Sigmoid colon (tissue), 7 donors: ENCODE results near the gene CFAP300. TPM values are rescaled to one million over a fixed set of nuclear protein-coding genes. Genes with fewer than 3 reads are reported as not detected.
A peak's percentile ranks its signal among the peaks of the same experiment; 100 is the strongest.

Experiments
- DNase-seq: peaks from one replicate; pipeline ENCODE4 v3.0.0-alpha.2; 2019
- H3K27ac ChIP-seq, 4 donors: fragments of 200-600 bp; sonication (generic); one replicate each; pipeline ENCODE4 v1.5.1; 2016 to 2019; ENCODE audit warnings: mild to moderate bottlenecking in 1 of 4
- H3K27me3 ChIP-seq, 3 donors: fragments of 200-600 bp; sonication (generic); one replicate each; pipeline ENCODE4 v1.5.1; 2019; ENCODE audit warnings: mild to moderate bottlenecking in 1 of 3
- H3K36me3 ChIP-seq, 4 donors: fragments of 200-600 bp; sonication (generic); one replicate each; pipeline ENCODE4 v1.5.1; 2016 to 2019
- H3K4me1 ChIP-seq, 4 donors: fragments of 200-600 bp; sonication (generic); one replicate each; pipeline ENCODE4 v1.5.1; 2017 to 2019
- H3K4me3 ChIP-seq, 4 donors: fragments of 200-600 bp; sonication (generic); one replicate each; pipeline ENCODE4 v1.5.1; 2017 to 2019; ENCODE audit warnings: mild to moderate bottlenecking in 2 of 4, moderate library complexity in 1 of 4
- H3K9me3 ChIP-seq, 4 donors: fragments of 200-600 bp in 3 of 4; sonication (generic) in 3 of 4; one replicate each; pipeline versions ENCODE4 v1.5.1 to v1.6.1; 2013 to 2019
- EP300 ChIP-seq, 4 donors: sonication (generic); formaldehyde crosslinking; IDR thresholded peaks; one replicate each; pipeline ENCODE4 v1.6.1; 2017; ENCODE audit warnings: antibody characterized with exemption in 4 of 4
- POLR2A ChIP-seq, 2 donors: fragments of 450-650 bp; IDR thresholded peaks; one replicate each; pipeline ENCODE4 v1.6.1; 2016; ENCODE audit warnings: antibody characterized with exemption in 2 of 2, mild to moderate bottlenecking in 2 of 2, moderate library complexity in 2 of 2
- POLR2AphosphoS5 ChIP-seq, 4 donors: sonication (generic); formaldehyde crosslinking; IDR thresholded peaks; one replicate each; pipeline ENCODE4 v1.6.1; 2017; ENCODE audit warnings: antibody characterized with exemption in 4 of 4
- WGBS, 2 donors: extraction: QIAGEN DNeasy Blood & Tissue Kit; methylation state at CpG; one replicate each; pipeline ENCODE4 v1.1.7; 2013; 5-methylcytosine and 5-hydroxymethylcytosine counted together
- intact Hi-C: fragments of 100-400 bp; cut with DNase I; formaldehyde crosslinking; loops from one replicate; pipeline ENCODE4 v1.15.1; 2023
- polyA plus RNA-seq, 3 donors: library from polyadenylated mRNA; stranded (reverse); fragments of 200-250 nt; gene quantifications; one replicate each; pipeline ENCODE4 v1.2.3, GENCODE V29; 2013
- total RNA-seq, 4 donors: library from RNA; depleted of rRNA; stranded (reverse); fragments of >200 nt; gene quantifications; one replicate each; pipeline ENCODE4 v1.1.0, GENCODE V29; 2016
- TF ChIP-seq, protein P1 (sequence below), 4 experiments: fragments of 450-650 bp in 3 of 4; fragments of 200-600 bp in 1 of 4; IDR thresholded peaks; one replicate each; pipeline ENCODE4 v1.5.1; 2016 to 2019; ENCODE audit warnings: antibody characterized with exemption in 4 of 4, mild to moderate bottlenecking in 3 of 4, moderate library complexity in 2 of 4
- donor health status: healthy with polysubstance abuse.
- donor health status: Bipolar disorder and iron deficiency.
- donor health status: healthy.

CFAP300 gene
- total and polyA plus RNA-seq, 7 donors = 0.76 to 15.0 (median 2.4) TPM; not detected in 1

- peak overlapping the region; percentile 96 to 99 (median 99) for H3K27ac ChIP-seq
- TF ChIP-seq POLR2AphosphoS5 (IDR thresholded peaks at IDR 0.05) = peak in 3 of 4 donors; percentile 29 to 56 (median 49)
- no peak for TF ChIP-seq EP300 (IDR thresholded peaks at IDR 0.05)
- H3K27me3 ChIP-seq = no peaks in the 10 kb centered on the region
- peak overlapping the region; percentile 86 to 98 (median 96) for H3K4me3 ChIP-seq
- H3K36me3 ChIP-seq = peaks cover 0 to 11% (median 0%) of the 10 kb centered on the region in 4 donors
- no peaks in the 10 kb centered on the region for H3K9me3 ChIP-seq
- 1 to 4% methylated on average over 20 of the region's 20 CpGs for WGBS, 2 donors
- H3K4me1 ChIP-seq = peaks cover 0 to 53% (median 31%) of the 10 kb centered on the region in 4 donors
- DNase-seq = peak; percentile 73
- intact Hi-C loops = loop anchor here (2.0 to 5.0 kb wide), 6 partner anchors 45 to 235 kb away; partner anchors contain the start of genes BIRC2, CEP126 and CFAP300
Measured at GRCh38 chr11:102111787-102112508, 64.7 kb downstream of the CFAP300 start.

DNA sequence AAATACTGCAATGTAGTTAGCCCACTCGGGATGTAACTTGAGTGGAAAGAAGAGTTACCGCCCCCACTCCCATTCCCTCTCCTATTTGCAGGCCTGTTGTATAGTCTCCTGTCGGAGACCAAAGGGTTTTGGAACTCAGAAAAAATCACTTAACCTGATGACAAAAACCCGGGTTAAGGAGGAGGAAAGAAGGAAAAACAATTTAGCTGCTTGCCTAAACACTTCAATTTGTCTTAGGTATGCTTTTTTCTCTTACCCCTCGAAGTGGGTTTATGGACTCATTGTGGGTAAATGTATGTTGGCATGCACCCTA is 65.2 kb downstream of the CFAP300 start:
- WGBS, 2 donors = 2 to 9% methylated on average over 5 of the region's 5 CpGs
- Histone ChIP-seq H3K9me3 (no peaks in the 10 kb centered on the region), H3K27me3 (no peaks in the 10 kb centered on the region), H3K4me1 (peaks cover 0 to 58% (median 35%) of the 10 kb centered on the region in 4 donors), H3K36me3 (peaks cover 0 to 11% (median 0%) of the 10 kb centered on the region in 4 donors), H3K4me3 (peak overlapping the region; percentile 86 to 98 (median 96)), H3K27ac (peak overlapping the region; percentile 96 to 99 (median 99))
- TF ChIP-seq EP300 (IDR thresholded peaks at IDR 0.05) = no peak
- TF ChIP-seq, protein P1, sequence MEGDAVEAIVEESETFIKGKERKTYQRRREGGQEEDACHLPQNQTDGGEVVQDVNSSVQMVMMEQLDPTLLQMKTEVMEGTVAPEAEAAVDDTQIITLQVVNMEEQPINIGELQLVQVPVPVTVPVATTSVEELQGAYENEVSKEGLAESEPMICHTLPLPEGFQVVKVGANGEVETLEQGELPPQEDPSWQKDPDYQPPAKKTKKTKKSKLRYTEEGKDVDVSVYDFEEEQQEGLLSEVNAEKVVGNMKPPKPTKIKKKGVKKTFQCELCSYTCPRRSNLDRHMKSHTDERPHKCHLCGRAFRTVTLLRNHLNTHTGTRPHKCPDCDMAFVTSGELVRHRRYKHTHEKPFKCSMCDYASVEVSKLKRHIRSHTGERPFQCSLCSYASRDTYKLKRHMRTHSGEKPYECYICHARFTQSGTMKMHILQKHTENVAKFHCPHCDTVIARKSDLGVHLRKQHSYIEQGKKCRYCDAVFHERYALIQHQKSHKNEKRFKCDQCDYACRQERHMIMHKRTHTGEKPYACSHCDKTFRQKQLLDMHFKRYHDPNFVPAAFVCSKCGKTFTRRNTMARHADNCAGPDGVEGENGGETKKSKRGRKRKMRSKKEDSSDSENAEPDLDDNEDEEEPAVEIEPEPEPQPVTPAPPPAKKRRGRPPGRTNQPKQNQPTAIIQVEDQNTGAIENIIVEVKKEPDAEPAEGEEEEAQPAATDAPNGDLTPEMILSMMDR (IDR thresholded peaks at IDR 0.05) = no peak
- no peak for TF ChIP-seq POLR2A (IDR thresholded peaks at IDR 0.05)
- no peak for TF ChIP-seq POLR2AphosphoS5 (IDR thresholded peaks at IDR 0.05)
- intact Hi-C loops = loop anchor here (2.0 to 5.0 kb wide), 4 partner anchors 45 to 168 kb away; partner anchors contain the start of gene CFAP300
- no peak for DNase-seq

- Histone ChIP-seq H3K27ac (no peak overlapping the region), H3K4me1 (peaks cover 0 to 70% (median 46%) of the 10 kb centered on the region in 4 donors), H3K9me3 (no peaks in the 10 kb centered on the region), H3K4me3 (no peak overlapping the region), H3K36me3 (peaks cover 0 to 11% (median 0%) of the 10 kb centered on the region in 4 donors), H3K27me3 (no peaks in the 10 kb centered on the region)
- DNase-seq = no peak
- no peak for TF ChIP-seq EP300 (IDR thresholded peaks at IDR 0.05)
- no peak for TF ChIP-seq POLR2AphosphoS5 (IDR thresholded peaks at IDR 0.05)
- no peak for TF ChIP-seq POLR2A (IDR thresholded peaks at IDR 0.05)
- TF ChIP-seq, protein P1 (IDR thresholded peaks at IDR 0.05) = no peak
- WGBS, 2 donors = 68 to 76% methylated on average over 4 of the region's 4 CpGs
- intact Hi-C loops = loop anchor here (5.0 kb wide), 3 partner anchors 43 to 98 kb away; partner anchors contain the start of gene CFAP300
Measured at GRCh38 chr11:102114032-102114431, 66.8 kb downstream of the CFAP300 start.

- Histone ChIP-seq H3K36me3 (peaks cover 0 to 11% (median 0%) of the 10 kb centered on the region in 4 donors), H3K27me3 (no peaks in the 10 kb centered on the region), H3K27ac (no peak overlapping the region), H3K4me1 (peaks cover 0 to 79% (median 50%) of the 10 kb centered on the region in 4 donors), H3K4me3 (no peak overlapping the region), H3K9me3 (no peaks in the 10 kb centered on the region)
- DNase-seq = no peak
- no peak for TF ChIP-seq POLR2A (IDR thresholded peaks at IDR 0.05)
- intact Hi-C loops = no loop called here
Measured at GRCh38 chr11:102115557-102115956, 68.3 kb downstream of the CFAP300 start.

DNA sequence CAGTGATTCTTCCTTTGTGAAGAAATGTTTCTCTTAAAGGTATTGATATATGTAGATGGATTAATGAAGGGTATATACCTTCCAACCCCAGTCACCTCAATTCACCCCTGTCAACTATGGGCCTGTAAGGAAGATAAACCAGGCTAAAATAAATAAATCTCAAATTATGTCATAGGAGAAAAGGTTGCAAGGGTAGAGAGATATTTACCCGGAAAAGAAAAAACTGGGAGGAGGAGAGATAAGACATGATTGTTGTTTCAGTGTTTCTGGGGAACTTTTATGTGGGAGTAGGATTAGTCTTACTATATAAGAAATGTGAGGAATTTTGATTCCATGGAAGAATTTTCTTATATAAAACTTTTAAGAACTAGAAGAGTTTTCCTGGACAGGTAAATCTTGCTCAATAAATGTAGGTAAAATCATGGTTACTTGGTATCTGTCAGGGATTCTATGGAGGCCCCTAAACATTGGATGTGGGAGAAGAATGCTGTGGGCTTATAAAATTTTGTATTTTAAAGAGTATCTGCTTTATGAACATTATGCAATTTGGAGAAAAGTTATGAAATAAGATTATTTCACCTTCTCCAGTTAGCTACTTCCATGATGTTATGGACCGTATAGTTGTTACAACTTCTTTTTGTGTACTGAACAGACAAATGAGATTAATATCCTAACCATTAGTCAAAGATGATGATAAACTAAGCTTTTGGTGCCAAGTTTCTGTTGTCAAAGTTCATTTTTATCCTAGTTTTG is 69.4 kb downstream of the CFAP300 start:
- Histone ChIP-seq H3K27ac (no peak overlapping the region), H3K36me3 (peaks cover 0 to 11% (median 0%) of the 10 kb centered on the region in 4 donors), H3K4me3 (no peak overlapping the region), H3K9me3 (no peaks in the 10 kb centered on the region), H3K4me1 (peaks cover 0 to 87% (median 52%) of the 10 kb centered on the region in 4 donors), H3K27me3 (no peaks in the 10 kb centered on the region)
- no peak for DNase-seq
- WGBS, 2 donors = 31 to 53% methylated on average over 2 of the region's 2 CpGs
- intact Hi-C loops = no loop called here
- TF ChIP-seq EP300 (IDR thresholded peaks at IDR 0.05) = no peak
- TF ChIP-seq, protein P1 (IDR thresholded peaks at IDR 0.05) = no peak
- no peak for TF ChIP-seq POLR2A (IDR thresholded peaks at IDR 0.05)
- TF ChIP-seq POLR2AphosphoS5 (IDR thresholded peaks at IDR 0.05) = no peak
